KOPT-K1 (cell line): ENCODE measurements around the gene METTL13.

ENCODE experiments used
- H3K27ac ChIP-seq: fragments of 200-600 bp; sonication (generic); 2 replicates; pipeline ENCODE4 v1.5.1; 2016; ENCODE audit warnings: antibody characterized with exemption, mild to moderate bottlenecking, low read depth, low read length; ENCODE audit not compliant: poor library complexity, severe bottlenecking
- H3K36me3 ChIP-seq: fragments of 200-600 bp; sonication (generic); 2 replicates; pipeline ENCODE4 v1.5.1; 2017; ENCODE audit warnings: antibody characterized with exemption, mild to moderate bottlenecking, low read length, moderate library complexity; ENCODE audit not compliant: insufficient read depth
- H3K9me3 ChIP-seq: fragments of 200-600 bp; sonication (generic); 2 replicates; pipeline ENCODE4 v1.5.1; 2017; ENCODE audit warnings: antibody characterized with exemption, low read length, mild to moderate bottlenecking; ENCODE audit not compliant: insufficient read depth, poor library complexity, severe bottlenecking

The METTL13 gene

DNA sequence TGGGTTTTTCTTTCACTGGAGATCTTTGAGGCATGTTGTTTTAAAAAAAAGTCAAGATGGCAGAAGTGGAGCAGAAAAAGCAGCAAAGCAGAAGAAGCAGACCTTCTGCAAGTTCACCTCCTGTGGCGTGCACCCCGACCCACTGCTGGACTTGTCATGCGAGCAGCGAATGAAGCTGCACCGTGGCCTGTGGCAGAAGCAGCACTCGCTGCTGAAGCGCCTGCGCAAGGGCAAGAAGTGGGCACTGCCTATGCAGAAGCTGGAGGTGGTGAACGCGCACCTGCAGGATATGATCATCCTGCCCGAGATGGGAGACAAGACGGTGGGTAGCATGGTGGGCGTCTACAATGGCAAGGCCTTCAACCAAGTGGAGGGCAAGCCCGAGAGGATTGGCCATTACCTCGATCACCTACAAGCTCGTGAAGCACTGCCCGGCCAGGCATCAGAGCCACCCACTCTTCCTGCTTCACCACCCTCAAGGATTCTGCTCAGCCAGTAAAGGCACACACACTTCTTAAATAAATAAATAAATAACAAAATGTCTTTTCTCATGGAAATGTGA is 22.1 kb downstream of the METTL13 start:
- Histone ChIP-seq H3K27ac (no peak overlapping the region), H3K9me3 (no peaks in the 10 kb centered on the region), H3K36me3 (peaks cover 25% of the 10 kb centered on the region)

DNA sequence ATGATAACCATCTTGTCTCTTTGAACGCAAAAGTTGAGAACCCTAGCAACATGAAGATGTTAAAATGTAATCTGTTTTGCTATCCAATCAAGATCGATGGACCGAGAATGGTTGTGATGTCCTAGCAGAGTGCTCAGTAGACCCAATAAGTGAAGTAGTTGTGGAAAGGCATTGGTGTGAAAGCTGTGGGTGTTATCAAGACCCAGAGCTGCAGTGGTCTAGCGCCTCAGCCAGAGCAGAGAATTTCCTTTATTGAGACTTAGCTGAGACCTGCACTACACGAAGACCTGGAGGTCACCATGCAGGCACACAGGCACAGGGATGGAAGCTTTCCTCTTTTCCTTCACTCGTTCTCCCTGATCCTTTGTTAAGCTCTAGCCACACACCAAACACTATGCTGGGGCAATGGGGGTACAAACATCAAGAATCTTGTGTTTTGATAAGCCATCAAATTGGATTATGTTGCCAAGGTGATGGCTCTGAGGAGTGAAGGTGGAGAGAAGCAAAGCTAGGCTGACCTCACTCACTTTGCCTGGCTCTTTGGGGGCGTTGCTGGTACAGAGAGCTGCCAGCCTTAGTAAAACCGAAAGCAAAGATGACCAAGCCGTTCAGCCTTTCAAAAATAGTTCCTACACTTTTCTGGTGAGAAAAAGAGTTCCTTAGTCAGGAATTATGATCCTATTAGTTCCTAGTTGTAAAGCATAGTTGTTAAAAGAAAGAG is 24.1 kb downstream of the METTL13 start:
- Histone ChIP-seq H3K9me3 (no peaks in the 10 kb centered on the region), H3K27ac (no peak overlapping the region)

DNA sequence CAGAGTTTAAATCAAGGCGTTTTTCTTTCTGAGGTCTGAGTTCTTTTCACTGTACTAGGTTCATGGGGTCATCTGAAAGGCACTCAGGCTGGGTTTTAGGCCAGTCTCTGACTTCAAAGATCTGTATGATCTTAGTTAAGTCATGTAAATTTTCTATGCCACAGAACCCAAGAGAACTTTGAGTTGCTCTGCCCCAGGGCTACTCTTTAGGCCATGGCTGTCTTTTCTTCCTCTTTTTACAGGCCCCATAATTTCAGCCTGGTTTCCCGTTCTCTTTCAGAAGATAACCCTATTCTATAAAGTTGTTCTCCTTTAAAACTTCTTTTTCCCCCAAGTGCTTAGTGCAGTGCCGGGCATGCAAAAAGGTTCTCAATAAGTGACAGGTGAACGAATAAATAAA is 26.1 kb downstream of the METTL13 start:
- H3K27ac ChIP-seq: no peak overlapping the region
- H3K9me3 ChIP-seq: no peaks in the 10 kb centered on the region
- H3K36me3 ChIP-seq: no peaks in the 10 kb centered on the region

More for the DNA sequence above, 24.1 kb downstream of the METTL13 start:
- H3K36me3 ChIP-seq: peaks cover 8% of the 10 kb centered on the region; the same call in 1 of the 2 replicates

DNA sequence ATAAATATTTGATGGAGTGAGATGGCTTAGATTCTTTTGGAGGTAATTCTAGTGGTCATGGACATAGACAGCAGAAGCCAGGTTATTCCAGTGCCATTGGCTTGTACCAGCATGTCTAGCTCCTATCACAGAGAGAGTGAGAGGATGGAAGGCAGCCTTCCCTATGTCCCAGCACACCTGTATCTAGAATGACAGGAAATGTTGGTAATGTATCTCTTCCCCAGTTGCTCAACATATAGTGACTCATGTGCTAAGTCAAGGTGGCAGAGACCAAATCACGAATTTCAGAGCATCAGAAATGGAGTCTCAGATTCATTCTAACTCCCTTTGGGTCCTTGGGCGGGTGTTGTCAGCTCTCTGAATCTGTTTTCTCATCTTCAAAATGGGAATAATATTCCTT is 28.4 kb downstream of the METTL13 start:
- Histone ChIP-seq H3K27ac (no peak overlapping the region), H3K36me3 (no peaks in the 10 kb centered on the region), H3K9me3 (no peaks in the 10 kb centered on the region)

DNA sequence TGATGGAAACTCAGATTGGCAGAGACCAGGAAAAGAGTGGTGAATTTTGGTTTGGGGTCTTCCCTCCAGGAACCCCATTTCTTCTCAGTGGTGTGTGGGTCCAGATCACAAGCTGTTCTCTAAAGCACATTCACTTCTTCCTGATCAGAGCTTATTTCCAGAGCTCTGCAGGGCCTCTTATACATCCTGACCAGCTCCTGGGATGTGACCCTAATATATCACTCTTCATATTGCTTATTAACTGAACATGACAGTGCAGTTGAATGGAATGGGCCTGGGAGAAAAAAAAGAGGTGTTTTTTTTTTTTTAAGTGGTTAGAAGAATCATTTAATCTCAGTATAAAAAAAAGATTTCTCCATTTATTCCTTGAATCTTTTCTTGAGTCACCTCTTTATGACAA is 30.2 kb downstream of the METTL13 start:
- H3K9me3 ChIP-seq: no peaks in the 10 kb centered on the region
- no peaks in the 10 kb centered on the region for H3K36me3 ChIP-seq
- no peak overlapping the region for H3K27ac ChIP-seq

DNA sequence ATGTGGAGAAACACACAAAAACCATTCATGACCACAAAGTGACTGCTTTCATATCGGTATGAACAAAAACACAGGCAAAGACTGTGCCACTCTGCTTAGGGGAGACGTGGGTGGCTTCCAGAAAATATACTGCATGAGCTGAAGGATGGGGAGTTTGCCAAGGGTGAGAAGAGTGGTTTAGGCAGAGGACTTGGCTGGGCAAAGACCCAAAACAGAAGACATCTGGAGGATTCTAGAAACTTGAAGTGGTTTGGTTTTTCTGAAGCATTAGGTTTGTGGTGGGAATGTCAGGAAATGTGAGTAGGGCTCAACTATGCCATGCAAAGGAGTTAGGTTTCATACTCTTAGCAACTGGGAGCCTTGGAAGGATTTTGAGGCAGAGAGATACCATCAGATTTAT is 33.2 kb downstream of the METTL13 start:
- Histone ChIP-seq H3K9me3 (no peaks in the 10 kb centered on the region), H3K27ac (no peak overlapping the region), H3K36me3 (no peaks in the 10 kb centered on the region)

DNA sequence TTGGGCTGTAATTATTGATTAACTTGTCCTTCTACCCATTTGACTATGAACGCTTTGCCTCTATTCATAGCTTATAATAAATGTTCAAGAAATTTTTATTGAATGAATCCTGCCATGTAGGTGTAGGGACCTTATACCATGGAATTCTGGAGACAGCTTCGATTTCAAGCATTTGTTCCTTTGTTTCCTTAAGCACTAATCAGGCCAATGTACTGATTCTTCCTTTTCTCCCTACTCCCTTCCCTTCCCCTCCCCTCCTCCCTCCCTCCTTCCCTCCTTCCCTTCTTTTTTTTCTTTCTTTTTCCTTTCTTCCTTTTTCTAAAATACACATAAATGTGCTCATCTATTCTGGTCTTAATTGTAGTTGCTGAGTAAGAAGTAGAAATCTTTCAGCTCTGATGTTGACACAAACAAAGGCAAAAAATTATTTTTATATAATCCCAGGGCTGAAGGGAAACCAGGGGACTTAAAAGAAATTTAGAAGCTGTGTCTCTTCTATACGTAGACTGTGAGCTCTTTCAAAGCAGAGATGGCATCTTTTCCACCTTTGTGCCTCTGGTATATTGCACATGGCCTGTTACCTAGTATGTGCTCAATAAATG is 34.9 kb downstream of the METTL13 start:
- no peak overlapping the region for H3K27ac ChIP-seq
- H3K9me3 ChIP-seq: no peaks in the 10 kb centered on the region
- H3K36me3 ChIP-seq: no peaks in the 10 kb centered on the region

DNA sequence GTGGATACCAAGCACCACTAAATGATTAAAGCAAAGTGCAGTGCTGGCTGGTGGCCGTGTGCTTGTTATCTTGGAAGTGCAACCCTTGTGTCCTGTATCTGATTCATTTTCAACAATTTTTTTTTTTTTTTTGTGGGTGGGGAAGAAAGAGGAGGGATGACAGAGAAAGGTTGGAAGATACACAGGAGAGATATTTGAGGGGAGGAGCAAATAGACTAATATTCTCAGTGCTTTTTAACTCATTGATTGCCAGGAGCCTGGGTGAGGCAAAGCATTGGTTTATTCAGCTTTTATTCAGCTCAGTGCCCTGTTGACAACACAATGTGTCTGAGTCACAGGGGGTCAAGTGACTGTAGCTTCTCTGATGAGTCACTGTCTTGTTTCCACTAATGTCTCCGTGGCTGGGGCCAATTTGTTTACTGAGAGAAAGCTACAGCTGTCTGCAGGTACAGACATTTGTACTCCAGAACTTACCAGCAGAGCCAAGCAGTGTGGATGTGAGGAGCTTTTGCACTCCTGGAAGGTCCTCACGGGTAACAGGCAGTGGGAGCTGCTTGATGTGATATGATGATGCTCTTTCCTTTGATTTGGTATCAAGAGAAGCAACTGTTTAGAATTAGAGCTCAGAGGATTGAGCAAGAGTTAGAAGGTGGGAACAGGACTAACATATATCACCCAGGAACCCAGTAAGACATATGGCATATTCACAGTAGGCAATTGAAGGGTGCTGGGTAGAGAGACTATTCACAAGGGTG is 36.2 kb downstream of the METTL13 start:
- Histone ChIP-seq H3K9me3 (no peaks in the 10 kb centered on the region), H3K36me3 (no peaks in the 10 kb centered on the region), H3K27ac (no peak overlapping the region)

DNA sequence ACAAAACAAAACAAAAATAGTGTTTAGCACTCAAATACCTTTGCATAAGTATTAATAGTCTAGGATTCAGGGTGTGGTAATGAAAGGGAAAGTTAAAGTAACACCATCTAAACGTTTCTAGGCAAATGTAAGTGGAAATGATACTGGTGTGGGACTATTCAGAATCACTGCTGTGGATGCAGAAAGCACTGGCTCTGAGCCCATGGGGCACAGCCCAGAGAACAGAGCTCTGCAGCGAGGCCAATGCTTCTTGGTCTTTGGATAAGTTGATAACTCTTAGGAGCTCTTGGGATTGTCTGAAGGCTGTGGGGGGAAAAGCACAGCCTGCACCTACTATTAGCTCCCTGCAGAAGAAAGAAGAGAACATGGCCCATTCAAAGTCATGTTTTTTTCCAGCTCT is 38.5 kb downstream of the METTL13 start:
- no peaks in the 10 kb centered on the region for H3K36me3 ChIP-seq
- no peaks in the 10 kb centered on the region for H3K9me3 ChIP-seq
- no peak overlapping the region for H3K27ac ChIP-seq

DNA sequence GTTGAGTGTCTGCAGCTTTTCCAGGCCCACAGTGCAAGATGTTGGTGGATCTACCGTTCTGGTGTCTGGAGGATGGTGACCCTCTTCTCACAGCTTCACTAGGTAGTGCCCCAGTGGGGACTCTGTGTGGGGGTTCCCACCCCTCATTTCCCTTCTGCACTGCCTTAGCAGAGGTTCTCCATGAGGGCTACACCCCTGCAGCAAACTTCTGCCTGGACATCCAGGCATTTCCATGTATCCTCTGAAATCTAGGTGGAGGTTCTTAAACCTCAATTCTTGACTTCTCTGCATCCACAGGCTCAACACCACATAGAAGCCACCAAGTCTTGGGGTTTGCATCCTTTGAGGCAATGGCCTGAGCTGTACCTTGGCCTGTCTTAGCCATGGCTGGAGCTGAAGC is 45.5 kb downstream of the METTL13 start:
- Histone ChIP-seq H3K27ac (no peak overlapping the region), H3K36me3 (no peaks in the 10 kb centered on the region), H3K9me3 (peaks cover 23% of the 10 kb centered on the region)

DNA sequence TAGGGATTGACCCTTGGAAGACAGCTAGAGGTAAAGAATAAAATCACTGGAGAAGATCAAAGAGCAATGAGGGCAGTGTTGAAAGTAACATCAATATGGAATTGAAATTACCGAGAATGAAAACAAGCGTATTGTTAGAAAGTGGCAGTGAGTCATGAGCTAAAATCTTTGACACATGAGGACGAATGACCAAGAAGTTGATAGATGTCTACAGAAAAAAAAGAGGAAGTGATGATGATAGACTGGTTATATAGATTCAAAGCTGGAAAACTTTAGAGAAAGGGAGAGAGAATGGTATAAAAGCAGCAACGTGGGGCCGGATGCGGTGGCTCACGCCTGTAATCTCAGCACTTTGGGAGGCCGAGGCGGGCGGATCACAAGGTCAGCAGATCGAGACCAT is 47.3 kb downstream of the METTL13 start:
- Histone ChIP-seq H3K9me3 (peaks cover 23% of the 10 kb centered on the region), H3K36me3 (no peaks in the 10 kb centered on the region), H3K27ac (no peak overlapping the region)

DNA sequence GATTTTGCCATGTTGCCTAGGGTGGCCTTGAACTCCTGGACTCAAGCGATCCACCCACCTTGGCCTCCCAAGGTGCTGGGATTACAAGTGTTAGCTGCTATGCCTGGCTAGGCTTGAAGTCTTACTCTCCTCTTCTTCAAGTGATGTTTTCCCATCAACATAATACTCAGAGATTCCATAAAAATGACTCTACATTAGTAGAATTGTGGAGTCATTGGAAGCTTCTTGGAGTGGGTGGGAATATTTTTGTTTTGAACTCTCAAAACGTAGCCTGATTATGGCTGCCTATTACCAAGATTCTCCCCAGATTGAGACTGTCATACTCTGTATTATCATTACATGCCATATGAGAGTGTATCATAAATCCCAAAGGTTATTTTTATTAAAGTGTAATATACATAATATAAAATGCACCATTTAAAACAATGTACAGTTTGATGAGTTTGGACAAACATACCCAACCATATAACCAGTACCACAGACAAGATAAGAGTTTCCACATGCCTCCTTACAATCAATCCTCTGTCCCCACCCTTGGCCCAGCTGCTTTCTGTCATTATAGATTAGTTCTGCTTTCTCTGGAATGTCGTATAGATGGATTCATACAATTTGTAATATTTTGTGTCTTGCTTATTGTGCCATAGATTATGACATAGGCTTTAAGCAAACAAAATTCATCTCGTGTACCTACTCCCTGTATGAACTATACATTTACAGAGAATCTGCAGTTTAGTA is 51.8 kb downstream of the METTL13 start:
- Histone ChIP-seq H3K27ac (no peak overlapping the region), H3K9me3 (peaks cover 1% of the 10 kb centered on the region), H3K36me3 (no peaks in the 10 kb centered on the region)

DNA sequence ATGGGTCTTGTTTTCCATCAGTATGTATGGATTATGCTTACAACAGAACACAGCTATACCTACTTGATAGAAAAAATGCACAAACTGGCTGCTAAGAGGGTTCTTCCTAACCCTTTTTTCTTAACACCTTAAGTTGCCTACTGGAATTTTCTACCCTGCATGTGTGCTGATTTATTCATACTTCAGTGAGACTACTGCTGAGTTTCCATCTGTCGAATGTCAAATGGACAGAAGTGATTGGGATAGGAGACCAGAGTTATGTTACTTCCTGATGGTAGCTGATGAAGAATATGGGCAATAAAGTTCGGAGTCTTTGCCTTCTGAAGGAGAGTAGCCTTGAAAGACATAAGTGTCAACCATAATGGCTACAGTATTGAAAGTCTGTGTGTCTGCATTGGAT is 53.4 kb downstream of the METTL13 start:
- H3K36me3 ChIP-seq: no peaks in the 10 kb centered on the region
- no peak overlapping the region for H3K27ac ChIP-seq
- H3K9me3 ChIP-seq: no peaks in the 10 kb centered on the region

DNA sequence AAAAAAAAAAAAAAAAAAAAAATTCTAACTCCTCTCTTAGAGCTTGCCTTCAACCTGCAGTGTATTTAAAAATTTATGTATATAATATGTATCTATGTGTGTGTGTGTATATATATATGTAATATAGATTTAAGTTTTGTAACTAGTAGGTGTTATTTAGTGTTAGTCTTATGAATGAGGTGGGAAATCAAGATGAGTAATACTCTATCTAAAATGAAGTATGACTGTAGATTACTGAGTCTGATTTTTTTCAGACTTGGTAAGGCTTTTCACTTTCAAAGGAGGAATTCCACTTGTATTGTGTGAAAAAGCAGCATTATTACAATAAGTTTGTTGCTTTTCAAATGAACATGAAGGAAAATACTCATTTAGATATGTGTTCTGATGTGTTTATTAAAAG is 54.4 kb downstream of the METTL13 start:
- Histone ChIP-seq H3K9me3 (peaks cover 2% of the 10 kb centered on the region), H3K36me3 (no peaks in the 10 kb centered on the region), H3K27ac (no peak overlapping the region)
